Stomach smooth muscle (tissue), 2 donors: Measurements from ENCODE around the gene SEC23B.
A peak's percentile ranks its signal among the peaks of the same experiment; 100 is the strongest.
"Not testable (repeated sequence)": the region's sequence is repeated elsewhere in the genome, so short reads cannot be mapped to it uniquely, and the experiment has no call there.

Experiments
- H3K27ac ChIP-seq: one replicate; pipeline ENCODE4 v1.7.0; 2013; ENCODE audit warnings: mild to moderate bottlenecking, low read length, inconsistent platforms
- H3K27me3 ChIP-seq, 2 donors: one replicate each; pipeline ENCODE4 v1.7.0; 2013; ENCODE audit warnings: low read length in 2 of 2; ENCODE audit not compliant: insufficient read depth in 2 of 2, control insufficient read depth in 1 of 2
- H3K36me3 ChIP-seq, 2 donors: one replicate each; pipeline ENCODE4 v1.7.0; 2013; ENCODE audit warnings: low read length in 2 of 2; ENCODE audit not compliant: control insufficient read depth in 2 of 2, insufficient read depth in 2 of 2
- H3K4me1 ChIP-seq: one replicate; pipeline ENCODE4 v1.7.0; 2013; ENCODE audit warnings: low read length; ENCODE audit not compliant: control insufficient read depth, insufficient read depth
- H3K4me3 ChIP-seq, 2 donors: one replicate each; pipeline ENCODE4 v1.7.0; 2013; ENCODE audit warnings: low read length in 2 of 2
- H3K9ac ChIP-seq, 2 donors: one replicate each; pipeline ENCODE4 v1.7.0; 2013; ENCODE audit warnings: low read length in 2 of 2, mild to moderate bottlenecking in 1 of 2
- H3K9me3 ChIP-seq, 2 donors: one replicate each; pipeline ENCODE4 v1.7.0; 2013; ENCODE audit warnings: low read length in 2 of 2; ENCODE audit not compliant: control insufficient read depth in 2 of 2
- donor health status: healthy.
- donor health status: Pancreatic carcinoma.

SEC23B gene

DNA sequence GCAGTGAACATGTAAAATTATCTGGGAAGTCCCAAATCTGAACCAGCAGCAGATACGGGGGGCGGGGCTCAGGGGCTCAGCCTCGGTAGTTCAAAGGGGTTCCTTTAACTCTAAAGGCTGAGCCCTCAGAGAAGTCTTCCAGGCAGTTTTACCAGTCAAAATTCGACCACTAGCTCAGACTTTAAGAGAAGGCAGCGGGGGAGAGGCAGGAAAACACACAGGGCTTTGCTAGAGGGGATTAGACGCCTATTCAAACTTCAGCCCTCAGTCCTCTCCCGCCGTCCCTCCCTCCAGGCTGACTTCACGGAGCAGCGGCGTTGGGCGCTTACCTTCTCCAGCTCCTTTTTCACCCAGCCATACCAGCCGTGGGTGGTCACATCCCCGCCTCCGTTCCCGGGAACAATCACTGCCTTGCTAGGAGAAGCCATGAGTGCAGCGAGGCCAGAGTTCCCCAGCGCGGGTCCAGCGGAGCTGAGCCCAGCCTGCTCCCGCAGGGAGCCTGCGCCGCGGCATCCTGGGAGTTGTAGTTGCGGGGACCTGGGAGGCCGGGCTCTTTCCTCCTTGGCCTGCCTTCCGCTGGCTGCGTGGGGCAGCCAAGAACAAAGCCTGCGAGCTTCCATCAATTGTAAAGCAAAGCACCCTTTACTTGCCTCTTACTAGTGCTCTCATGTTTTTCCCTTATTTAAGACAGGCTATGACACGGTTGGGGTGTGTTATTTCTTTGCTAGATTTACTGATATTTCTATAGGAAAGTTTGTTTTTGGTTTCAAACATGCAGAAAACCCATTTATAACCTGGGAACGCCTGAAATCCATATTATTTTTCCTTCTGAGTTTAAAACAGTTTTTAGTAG is 10.8 kb upstream of the SEC23B start, which contains the start of gene RBBP9:
Gene RBBP9 (minus strand): TSS at position 486 of the 853 bp plus-strand sequence. CDS start 58 bp downstream, at position 428.
- Histone ChIP-seq H3K36me3 (peaks cover 5 to 13% of the 10 kb centered on the region in 2 donors), H3K9me3 (no peaks in the 10 kb centered on the region), H3K4me1 (peaks cover 11% of the 10 kb centered on the region), H3K27ac (peak within 1 kb of the TSS; percentile 26), H3K27me3 (no peaks in the 10 kb centered on the region), H3K9ac (peak within 1 kb of the TSS; percentile 67 to 84), H3K4me3 (peak within 1 kb of the TSS; percentile 80 to 96)

DNA sequence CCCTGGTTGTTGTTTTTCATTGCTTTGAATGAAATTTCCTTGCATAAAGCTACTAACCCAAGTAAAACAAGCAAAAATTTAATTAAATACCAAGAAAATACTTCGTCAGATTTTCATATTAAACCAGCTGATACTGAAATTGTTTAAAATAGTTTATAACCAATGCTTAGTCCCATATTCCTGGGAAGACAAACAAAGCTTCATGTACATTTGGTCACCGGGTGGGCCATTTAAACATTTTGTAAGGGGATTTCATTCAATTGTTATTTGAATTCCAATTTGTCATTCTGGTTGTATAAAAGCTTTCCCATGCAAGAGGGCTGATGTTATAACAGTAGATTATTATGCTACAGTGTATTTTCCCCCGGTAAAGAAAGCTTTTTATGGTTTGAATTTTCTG is 10.1 kb upstream of the SEC23B start:
- H3K4me1 ChIP-seq = peaks cover 11% of the 10 kb centered on the region
- H3K9ac ChIP-seq = no peak overlapping the region
- peaks cover 5 to 13% of the 10 kb centered on the region in 2 donors for H3K36me3 ChIP-seq
- no peaks in the 10 kb centered on the region for H3K27me3 ChIP-seq
- H3K9me3 ChIP-seq = no peaks in the 10 kb centered on the region
- H3K27ac ChIP-seq = peak overlapping the region; percentile 26
- H3K4me3 ChIP-seq = no peak overlapping the region

DNA sequence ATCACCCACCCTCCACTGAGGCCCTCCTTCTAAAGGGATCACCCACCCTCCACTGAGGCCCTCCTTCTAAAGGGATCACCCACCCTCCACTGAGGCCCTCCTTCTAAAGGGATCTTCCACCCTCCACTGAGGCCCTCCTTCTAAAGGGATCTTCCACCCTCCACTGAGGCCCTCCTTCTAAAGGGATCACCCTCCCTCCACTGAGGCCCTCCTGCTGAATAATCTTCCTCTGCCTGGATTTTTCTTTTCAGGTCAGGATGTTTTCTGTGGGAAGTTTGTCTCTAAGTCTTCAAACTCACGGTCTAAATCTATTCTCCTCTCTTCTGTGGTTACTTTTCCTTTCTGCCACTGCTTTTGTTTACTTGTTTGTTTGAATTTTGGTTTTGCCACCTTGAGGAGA is 6.1 kb upstream of the SEC23B start:
- not testable (repeated sequence) for H3K4me1 ChIP-seq, H3K27ac ChIP-seq, H3K9ac ChIP-seq, H3K4me3 ChIP-seq, H3K36me3 ChIP-seq, H3K27me3 ChIP-seq, H3K9me3 ChIP-seq

DNA sequence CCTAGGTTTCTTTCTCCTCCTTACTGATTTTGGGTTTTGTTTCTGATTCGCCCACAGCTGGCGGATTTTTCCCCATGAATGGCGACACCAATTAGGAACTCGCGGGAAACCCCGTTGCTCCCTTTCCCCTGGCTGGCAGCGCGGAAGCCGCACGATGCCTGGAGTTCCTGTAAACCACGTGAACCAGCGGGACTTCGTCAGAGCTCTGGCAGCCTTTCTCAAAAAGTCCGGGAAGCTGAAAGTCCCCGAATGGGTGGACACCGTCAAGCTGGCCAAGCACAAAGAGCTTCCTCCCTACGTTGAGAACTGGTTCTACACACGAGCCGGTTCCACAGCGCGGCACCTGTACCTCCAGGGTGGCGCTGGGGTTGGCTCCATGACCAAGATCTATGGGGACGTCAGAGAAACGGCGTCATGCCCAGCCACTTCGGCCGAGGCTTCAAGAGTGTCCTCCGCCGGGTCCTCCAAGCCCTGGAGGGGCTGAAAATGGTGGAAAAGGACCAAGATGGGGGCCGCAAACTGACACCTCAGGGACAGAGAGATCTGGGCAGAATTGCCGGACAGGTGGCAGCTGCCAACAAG is 3.2 kb upstream of the SEC23B start:
- Histone ChIP-seq H3K4me1 (peaks cover 6% of the 10 kb centered on the region), H3K9me3 (no peaks in the 10 kb centered on the region), H3K9ac (no peak overlapping the region), H3K27me3 (peaks cover 0 to 4% of the 10 kb centered on the region in 2 donors), H3K27ac (no peak overlapping the region), H3K36me3 (no peaks in the 10 kb centered on the region), H3K4me3 (no peak overlapping the region)

DNA sequence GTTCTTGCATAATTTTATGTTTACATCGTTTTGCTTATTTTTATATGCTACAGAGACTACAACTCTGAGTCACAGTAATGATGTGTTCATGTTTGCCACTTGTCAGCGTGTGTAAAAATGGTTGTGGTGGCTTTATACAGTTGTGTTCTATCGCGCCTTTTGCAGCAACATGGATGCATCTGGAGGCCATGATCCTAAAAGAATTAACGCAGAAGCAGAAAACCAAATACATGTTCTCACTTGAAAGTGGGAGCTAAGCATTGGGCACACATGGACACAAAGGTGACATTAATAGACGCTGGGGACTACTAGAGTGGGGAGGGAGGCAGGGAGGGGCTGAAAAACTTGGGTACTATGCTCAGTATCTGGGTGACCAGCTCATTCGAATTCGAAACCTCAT is 996 bp upstream of the SEC23B start:
- H3K27me3 ChIP-seq = peaks cover 0 to 4% of the 10 kb centered on the region in 2 donors
- H3K27ac ChIP-seq = peak overlapping the region; percentile 97
- peak overlapping the region; percentile 81 to 99 for H3K9ac ChIP-seq
- H3K4me3 ChIP-seq = peak overlapping the region; percentile 85 to 100
- H3K4me1 ChIP-seq = peaks cover 6% of the 10 kb centered on the region
- H3K9me3 ChIP-seq = no peaks in the 10 kb centered on the region
- peaks cover 4 to 7% of the 10 kb centered on the region in 2 donors for H3K36me3 ChIP-seq

DNA sequence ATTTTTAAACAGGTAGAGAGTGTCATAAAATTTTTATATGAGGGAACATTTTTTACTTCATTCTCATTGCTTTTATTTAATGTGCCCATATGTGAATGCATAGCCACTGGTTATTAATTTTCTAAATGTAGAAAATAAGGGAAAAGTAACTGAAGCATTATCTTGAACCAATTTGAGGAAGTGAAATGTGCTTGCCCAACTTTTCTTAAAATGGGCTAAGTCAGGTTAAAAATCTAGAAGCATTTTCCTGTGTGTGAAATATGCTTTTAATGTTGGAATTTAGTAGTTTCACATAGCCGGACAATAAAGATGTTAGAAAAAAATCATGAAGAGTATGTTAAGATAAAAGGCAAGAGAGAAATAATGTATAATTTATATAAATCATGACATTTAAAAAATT is 3.8 kb downstream of the SEC23B start:
- Histone ChIP-seq H3K9me3 (no peaks in the 10 kb centered on the region), H3K36me3 (peaks cover 13 to 18% of the 10 kb centered on the region in 2 donors), H3K4me1 (peaks cover 6% of the 10 kb centered on the region), H3K27me3 (no peaks in the 10 kb centered on the region), H3K4me3 (no peak overlapping the region), H3K9ac (no peak overlapping the region), H3K27ac (no peak overlapping the region)

DNA sequence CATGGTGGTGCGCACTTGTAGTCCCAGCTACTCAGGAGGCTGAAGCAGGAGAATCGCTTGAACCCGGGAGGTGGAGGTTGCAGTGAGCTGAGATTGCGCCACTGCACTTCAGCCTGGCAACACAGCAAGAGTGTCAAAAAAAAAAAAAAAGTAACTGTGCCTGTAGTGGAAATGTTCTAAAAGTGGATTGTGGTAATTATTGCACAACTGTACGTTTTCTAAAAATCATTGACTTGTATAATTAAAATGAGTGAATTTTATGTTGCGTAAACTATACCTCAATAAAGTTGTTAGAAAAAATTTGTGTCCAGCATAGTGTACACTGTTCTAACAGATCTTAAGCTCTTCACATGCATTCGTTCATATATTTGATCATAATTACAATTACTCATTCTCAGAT is 5.5 kb downstream of the SEC23B start:
- Histone ChIP-seq H3K9ac (no peak overlapping the region), H3K4me1 (peaks cover 2% of the 10 kb centered on the region), H3K27me3 (no peaks in the 10 kb centered on the region), H3K36me3 (peaks cover 13 to 21% of the 10 kb centered on the region in 2 donors), H3K27ac (no peak overlapping the region), H3K4me3 (no peak overlapping the region), H3K9me3 (no peaks in the 10 kb centered on the region)

DNA sequence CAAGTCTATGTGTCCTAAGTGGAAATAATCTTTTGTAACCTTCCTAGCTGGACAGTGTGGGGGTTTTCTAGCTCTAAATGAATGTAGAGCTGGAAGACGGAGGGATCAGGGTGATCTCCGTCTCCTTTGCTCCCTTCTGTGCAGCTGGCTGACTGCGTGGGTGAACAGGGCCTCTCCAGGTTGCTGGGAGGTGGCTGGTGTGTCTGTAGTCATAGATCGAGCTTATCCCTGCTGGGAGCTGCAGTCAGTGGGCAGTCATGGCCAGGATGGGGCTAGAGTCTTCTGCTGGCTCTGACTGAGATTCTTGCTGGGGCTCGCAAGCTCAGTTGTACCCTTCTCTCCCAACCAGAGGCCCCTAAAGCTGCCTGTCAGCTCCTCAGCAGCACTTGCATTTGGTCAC is 6.4 kb downstream of the SEC23B start:
- Histone ChIP-seq H3K4me3 (no peak overlapping the region), H3K36me3 (peaks cover 13 to 21% of the 10 kb centered on the region in 2 donors), H3K27me3 (no peaks in the 10 kb centered on the region), H3K9ac (no peak overlapping the region), H3K27ac (no peak overlapping the region), H3K9me3 (no peaks in the 10 kb centered on the region), H3K4me1 (no peaks in the 10 kb centered on the region)

DNA sequence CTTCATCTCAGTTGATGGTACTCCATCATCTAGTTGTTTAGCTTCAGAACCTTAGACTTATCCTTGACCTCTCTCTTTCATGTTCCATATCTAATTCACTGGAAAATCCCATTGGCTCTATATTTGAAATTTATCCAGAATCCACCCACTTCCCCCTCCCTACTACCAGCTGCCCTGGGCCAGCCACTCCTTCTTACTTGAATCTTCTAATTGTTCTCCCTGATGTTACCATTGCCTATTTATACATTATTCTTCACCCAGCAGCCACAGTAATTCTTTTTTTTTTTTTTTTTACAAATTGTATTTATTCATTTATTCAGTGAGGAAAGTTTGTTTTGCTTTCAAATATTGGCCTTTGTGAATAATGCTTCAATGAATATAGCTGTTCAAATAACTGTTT is 8.2 kb downstream of the SEC23B start:
- Histone ChIP-seq H3K9me3 (no peaks in the 10 kb centered on the region), H3K4me1 (no peaks in the 10 kb centered on the region), H3K27me3 (no peaks in the 10 kb centered on the region), H3K36me3 (peaks cover 8 to 17% of the 10 kb centered on the region in 2 donors), H3K4me3 (no peak overlapping the region), H3K27ac (no peak overlapping the region), H3K9ac (no peak overlapping the region)

DNA sequence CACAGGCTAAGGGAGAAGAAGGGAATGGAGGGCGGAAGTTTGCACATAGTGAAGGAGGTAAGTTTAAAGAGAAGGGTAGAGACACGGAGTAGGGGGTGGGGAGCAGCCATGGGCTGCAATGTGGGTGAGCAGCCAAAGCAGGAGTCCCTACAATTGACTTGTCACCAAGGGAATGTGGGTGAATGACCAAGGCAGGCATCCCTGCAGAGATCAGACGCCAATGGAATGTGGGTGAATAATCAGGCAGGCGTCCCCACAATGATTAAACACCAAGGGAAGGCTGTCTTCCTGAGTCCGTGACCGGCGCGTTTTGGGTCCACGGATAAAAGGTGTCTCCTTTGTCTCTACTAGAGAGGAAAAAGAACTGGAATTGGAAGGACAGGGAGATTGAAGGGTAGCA is 14.3 kb downstream of the SEC23B start:
- not testable (repeated sequence) for H3K27me3 ChIP-seq, H3K27ac ChIP-seq, H3K9ac ChIP-seq, H3K4me3 ChIP-seq, H3K4me1 ChIP-seq, H3K9me3 ChIP-seq
- H3K36me3 ChIP-seq = peaks cover 16 to 20% of the 10 kb centered on the region in 2 donors

DNA sequence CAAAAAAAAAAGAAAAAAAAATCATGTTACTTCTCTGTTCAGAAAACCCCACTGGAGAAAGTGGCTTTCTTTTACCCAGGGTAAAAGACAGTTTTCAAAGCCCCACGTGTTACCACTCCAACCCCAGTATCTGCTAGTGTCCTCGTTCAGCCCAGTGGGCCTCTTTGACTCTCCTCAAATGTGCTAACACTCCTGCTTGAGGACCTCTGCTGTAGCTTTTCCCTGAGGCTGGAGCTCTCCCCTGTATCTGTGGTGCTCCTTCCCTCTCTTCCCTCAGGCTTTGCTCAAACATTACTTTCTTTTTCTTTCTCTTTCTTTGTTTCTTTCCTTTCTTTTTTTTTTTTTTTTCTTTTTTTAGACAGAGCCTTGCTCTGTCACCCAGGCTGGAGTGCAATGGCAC is 15.3 kb downstream of the SEC23B start:
- Histone ChIP-seq H3K27ac (no peak overlapping the region), H3K9me3 (no peaks in the 10 kb centered on the region), H3K27me3 (no peaks in the 10 kb centered on the region), H3K9ac (no peak overlapping the region), H3K36me3 (peaks cover 25 to 29% of the 10 kb centered on the region in 2 donors), H3K4me1 (no peaks in the 10 kb centered on the region), H3K4me3 (no peak overlapping the region)
